Mesothelial cell of epicardium (in vitro differentiated cells): ENCODE results near the gene DOCK4. TPM values are rescaled to one million over a fixed set of nuclear protein-coding genes. Genes with fewer than 3 reads are reported as not detected.

Experiments
- DNase-seq, 2 experiments: peaks; one replicate each; pipeline ENCODE4 v3.0.0; 2021; ENCODE audit warnings: low spot score in 2 of 2; ENCODE audit not compliant: unreplicated experiment in 2 of 2
- H3K27ac Mint-ChIP-seq: 2 replicates; pipeline ENCODE4 v1.8.0; 2021; ENCODE audit warnings: mixed read lengths
- H3K27me3 Mint-ChIP-seq: 2 replicates; pipeline ENCODE4 v1.8.0; 2021; ENCODE audit warnings: low read depth, mixed read lengths
- H3K36me3 Mint-ChIP-seq: 2 replicates; pipeline ENCODE4 v1.8.0; 2021; ENCODE audit warnings: mixed read lengths
- H3K4me1 Mint-ChIP-seq: 2 replicates; pipeline ENCODE4 v1.8.0; 2021; ENCODE audit warnings: mixed read lengths
- H3K4me3 Mint-ChIP-seq: 2 replicates; pipeline ENCODE4 v1.8.0; 2021; ENCODE audit warnings: mild to moderate bottlenecking, moderate library complexity, mixed read lengths
- H3K9me3 Mint-ChIP-seq: 2 replicates; pipeline ENCODE4 v1.8.0; 2021; ENCODE audit warnings: mixed read lengths
- total RNA-seq: library from RNA; stranded (reverse); gene quantifications from 3 replicates; pipeline ENCODE4 v1.2.1, GENCODE V29; 2021
- TF ChIP-seq, protein P1 (sequence below): fragments of 200-600 bp; sonication (generic); IDR thresholded peaks from one replicate; pipeline ENCODE4 v1.5.0; 2021; ENCODE audit warnings: antibody characterized with exemption; ENCODE audit not compliant: unreplicated experiment

Gene DOCK4
- total RNA-seq, 1 donor from 2014 or later = 27.7 TPM

DNA sequence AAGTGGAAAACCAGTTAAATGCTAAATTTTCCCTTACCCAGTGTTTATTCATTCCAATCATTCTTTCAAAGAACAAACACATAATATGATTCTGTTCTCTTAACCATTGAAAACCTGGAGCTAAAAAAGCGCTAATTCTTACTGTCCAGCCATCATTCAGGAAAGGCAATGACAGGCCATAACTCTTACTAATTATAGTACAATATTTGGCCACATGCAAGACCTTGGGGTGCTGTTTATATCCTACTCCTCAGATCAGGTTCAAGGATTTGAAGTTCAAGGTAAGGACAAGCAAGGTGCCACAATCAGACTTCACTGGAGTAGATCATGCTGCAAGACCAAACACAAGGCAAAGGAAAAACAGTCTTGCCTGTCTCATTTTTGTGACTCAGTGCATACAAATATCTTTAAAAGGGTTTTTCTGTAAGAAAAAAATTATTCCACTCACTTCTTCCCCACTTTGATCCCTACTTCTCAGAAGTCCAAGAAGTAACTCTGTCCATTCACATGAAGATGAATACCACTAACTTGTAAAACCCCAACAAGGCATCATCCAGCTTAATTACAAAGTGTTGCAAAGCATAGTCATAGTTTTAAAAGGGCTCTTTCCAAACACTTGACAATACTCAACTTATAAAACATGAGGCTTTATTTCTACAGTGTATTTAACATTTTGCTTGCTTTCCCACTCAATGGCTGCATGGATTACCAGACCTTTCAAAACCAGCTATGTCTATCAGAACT, 153.0 kb downstream of the DOCK4 start:
- Mint-ChIP-seq H3K27me3 (no peaks in the 10 kb centered on the region), H3K36me3 (no peaks in the 10 kb centered on the region), H3K4me3 (no peak overlapping the region), H3K9me3 (no peaks in the 10 kb centered on the region), H3K27ac (no peak overlapping the region), H3K4me1 (peaks cover 31% of the 10 kb centered on the region)
- TF ChIP-seq, protein P1, sequence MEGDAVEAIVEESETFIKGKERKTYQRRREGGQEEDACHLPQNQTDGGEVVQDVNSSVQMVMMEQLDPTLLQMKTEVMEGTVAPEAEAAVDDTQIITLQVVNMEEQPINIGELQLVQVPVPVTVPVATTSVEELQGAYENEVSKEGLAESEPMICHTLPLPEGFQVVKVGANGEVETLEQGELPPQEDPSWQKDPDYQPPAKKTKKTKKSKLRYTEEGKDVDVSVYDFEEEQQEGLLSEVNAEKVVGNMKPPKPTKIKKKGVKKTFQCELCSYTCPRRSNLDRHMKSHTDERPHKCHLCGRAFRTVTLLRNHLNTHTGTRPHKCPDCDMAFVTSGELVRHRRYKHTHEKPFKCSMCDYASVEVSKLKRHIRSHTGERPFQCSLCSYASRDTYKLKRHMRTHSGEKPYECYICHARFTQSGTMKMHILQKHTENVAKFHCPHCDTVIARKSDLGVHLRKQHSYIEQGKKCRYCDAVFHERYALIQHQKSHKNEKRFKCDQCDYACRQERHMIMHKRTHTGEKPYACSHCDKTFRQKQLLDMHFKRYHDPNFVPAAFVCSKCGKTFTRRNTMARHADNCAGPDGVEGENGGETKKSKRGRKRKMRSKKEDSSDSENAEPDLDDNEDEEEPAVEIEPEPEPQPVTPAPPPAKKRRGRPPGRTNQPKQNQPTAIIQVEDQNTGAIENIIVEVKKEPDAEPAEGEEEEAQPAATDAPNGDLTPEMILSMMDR = no peak
- no peak for DNase-seq

DNA sequence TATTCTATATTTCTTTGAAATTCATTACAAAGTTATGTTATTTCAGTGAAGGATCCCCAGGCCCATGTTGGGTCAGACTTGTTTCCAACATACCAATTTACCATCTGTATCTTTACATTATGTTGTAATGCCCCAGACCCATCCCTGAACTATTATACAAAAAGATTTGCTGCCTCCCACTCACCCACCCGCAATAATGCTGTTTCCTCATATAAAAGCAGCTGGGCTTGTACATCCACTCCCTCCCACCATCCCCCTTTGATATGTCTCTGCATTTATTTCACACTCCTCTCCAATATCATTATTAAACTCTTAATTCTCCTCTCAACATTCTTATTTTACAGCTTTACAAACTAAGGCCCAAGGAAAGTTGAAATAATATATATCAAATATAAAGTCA, 153.7 kb downstream of the DOCK4 start:
- H3K36me3 Mint-ChIP-seq = peaks cover 3% of the 10 kb centered on the region
- H3K27ac Mint-ChIP-seq = no peak overlapping the region
- no peak overlapping the region for H3K4me3 Mint-ChIP-seq

DNA sequence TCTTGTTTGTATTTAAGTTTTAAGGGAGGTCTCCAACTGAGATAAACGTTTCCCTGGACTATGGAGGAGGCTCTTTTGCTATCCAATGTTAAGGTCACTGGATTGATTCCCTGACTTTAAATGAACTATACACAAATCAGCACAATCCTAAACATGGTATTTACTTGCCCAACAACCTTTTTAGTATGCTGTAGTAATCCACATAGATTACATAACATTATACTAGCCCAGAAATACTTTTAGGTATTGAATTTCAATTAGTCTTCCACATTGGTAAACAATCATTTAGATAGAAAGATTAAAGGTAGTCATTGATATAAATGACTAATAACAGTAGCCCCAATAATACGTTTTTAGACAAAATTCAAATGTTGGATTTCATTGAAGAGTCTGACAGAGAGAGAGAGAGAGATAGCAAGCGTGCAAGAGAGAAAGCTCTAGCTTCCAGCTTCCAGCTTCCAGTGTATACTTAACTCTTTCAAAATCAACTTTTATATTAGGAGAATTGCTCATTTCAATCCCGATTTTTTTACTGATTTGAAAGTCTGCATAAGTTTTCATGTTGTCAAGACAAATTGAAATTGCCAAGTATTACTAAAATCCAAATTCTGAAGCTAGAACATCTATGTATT, 155.8 kb downstream of the DOCK4 start:
- Mint-ChIP-seq H3K4me3 (no peak overlapping the region), H3K4me1 (peaks cover 31% of the 10 kb centered on the region)

More for the DNA sequence above, 153.7 kb downstream of the DOCK4 start:
- Mint-ChIP-seq H3K4me1 (peaks cover 31% of the 10 kb centered on the region), H3K9me3 (no peaks in the 10 kb centered on the region), H3K27me3 (no peaks in the 10 kb centered on the region)
- TF ChIP-seq, protein P1 = no peak
- DNase-seq = no peak

DNA sequence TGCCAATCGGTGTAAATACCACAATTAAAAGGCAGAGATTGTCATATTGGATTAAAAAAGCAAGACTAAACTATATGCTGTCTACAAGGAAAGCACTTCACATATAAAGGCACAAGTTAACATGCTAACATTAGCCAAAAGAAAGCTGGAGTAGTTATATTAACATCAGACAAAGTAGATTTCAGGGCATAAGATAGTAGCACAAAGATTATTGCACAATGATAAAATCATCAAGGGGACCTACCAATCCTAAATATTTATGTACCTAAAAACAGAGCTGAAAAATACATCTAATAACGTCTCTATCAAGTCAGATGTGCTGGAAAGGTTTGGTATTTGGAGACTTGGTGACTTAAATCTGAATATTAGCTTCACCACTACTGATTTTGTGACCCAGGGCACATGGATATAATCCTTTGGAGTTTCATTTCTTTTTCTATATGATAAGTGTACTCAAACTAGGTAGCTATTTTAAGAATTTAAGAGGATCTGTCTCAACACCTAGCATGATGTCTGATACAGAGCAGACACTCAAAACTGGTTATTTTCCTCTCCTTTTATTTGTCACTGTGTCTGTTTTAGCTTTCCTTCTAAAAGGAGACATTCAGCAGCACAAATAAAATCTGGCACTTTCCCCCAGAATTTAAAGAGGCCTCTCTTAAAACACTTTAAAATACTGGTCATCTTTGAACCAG, 156.5 kb downstream of the DOCK4 start:
- peaks cover 12% of the 10 kb centered on the region for H3K9me3 Mint-ChIP-seq
- H3K27ac Mint-ChIP-seq = peak overlapping the region; percentile 2
- no peaks in the 10 kb centered on the region for H3K27me3 Mint-ChIP-seq
- H3K4me1 Mint-ChIP-seq = peaks cover 35% of the 10 kb centered on the region
- TF ChIP-seq, protein P1 = no peak
- H3K36me3 Mint-ChIP-seq = peaks cover 10% of the 10 kb centered on the region
- H3K4me3 Mint-ChIP-seq = no peak overlapping the region
- no peak for DNase-seq

More for the DNA sequence above, 155.8 kb downstream of the DOCK4 start:
- H3K9me3 Mint-ChIP-seq = peaks cover 10% of the 10 kb centered on the region
- peak overlapping the region; percentile 2 for H3K27ac Mint-ChIP-seq
- TF ChIP-seq, protein P1 = no peak
- H3K36me3 Mint-ChIP-seq = peaks cover 10% of the 10 kb centered on the region
- no peak for DNase-seq
- H3K27me3 Mint-ChIP-seq = no peaks in the 10 kb centered on the region

DNA sequence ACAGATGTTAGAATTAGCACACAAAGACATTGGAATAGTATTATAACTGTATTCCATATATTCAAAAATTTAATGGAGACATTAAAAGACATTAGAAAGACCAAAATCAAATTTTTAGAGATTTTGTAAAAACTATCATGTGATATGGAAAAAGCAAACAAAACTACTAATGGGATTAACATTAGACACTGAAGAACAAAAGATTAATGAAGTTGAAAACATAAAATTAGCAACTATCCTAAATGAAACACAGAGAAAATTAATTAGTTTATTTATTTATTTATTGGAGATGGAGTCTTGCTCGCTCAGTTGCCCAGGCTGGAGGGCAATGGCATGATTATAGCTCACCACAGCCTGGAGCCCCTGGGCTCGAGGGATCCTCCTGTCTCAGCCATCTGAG, 158.8 kb downstream of the DOCK4 start:
- no peak for DNase-seq
- Mint-ChIP-seq H3K27me3 (no peaks in the 10 kb centered on the region), H3K4me1 (peaks cover 23% of the 10 kb centered on the region), H3K9me3 (peaks cover 20% of the 10 kb centered on the region), H3K27ac (no peak overlapping the region), H3K36me3 (peaks cover 10% of the 10 kb centered on the region), H3K4me3 (no peak overlapping the region)
- TF ChIP-seq, protein P1 = no peak
